Peyer's patch (tissue), 4 donors: Measurements from ENCODE around the gene CRCP.
"Not testable (repeated sequence)": the region's sequence is repeated elsewhere in the genome, so short reads cannot be mapped to it uniquely, and the experiment has no call there.

ENCODE experiments used
- POLR2A ChIP-seq, 2 donors: fragments of 450-650 bp; IDR thresholded peaks; one replicate each; pipeline ENCODE4 v1.5.1; 2017; ENCODE audit warnings: antibody characterized with exemption in 2 of 2, mild to moderate bottlenecking in 2 of 2, moderate library complexity in 2 of 2
- TF ChIP-seq, protein P1 (sequence below), 6 experiments: fragments of 450-650 bp in 4 of 6; fragments of 200-600 bp in 2 of 6; sonication (generic) in 1 of 6; IDR thresholded peaks; one replicate each; pipeline ENCODE4 v1.5.1; 2017 to 2019; ENCODE audit warnings: antibody characterized with exemption in 6 of 6, mild to moderate bottlenecking in 3 of 6, moderate library complexity in 1 of 6

DNA sequence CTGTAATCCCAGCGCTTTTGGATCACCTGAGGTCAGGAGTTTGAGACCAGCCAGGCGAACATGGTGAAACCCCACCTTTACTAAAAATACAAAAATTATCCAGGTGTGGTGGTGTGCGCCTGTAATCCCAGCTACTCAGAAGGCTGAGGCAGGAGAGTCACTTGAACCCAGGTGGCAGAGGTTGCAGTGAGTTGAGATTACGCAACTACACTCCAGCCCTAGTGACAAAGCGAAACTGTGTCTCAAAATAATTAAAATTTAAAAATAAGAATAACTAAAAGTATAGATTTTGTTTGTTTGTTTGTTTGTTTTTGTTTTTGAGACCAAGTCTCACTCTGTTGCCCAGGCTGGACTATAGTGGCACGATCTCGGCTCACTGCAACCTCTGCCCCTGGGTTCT, 41.4 kb downstream of the CRCP start:
- TF ChIP-seq POLR2A (IDR thresholded peaks at IDR 0.05): not testable (repeated sequence)
- TF ChIP-seq, protein P1, sequence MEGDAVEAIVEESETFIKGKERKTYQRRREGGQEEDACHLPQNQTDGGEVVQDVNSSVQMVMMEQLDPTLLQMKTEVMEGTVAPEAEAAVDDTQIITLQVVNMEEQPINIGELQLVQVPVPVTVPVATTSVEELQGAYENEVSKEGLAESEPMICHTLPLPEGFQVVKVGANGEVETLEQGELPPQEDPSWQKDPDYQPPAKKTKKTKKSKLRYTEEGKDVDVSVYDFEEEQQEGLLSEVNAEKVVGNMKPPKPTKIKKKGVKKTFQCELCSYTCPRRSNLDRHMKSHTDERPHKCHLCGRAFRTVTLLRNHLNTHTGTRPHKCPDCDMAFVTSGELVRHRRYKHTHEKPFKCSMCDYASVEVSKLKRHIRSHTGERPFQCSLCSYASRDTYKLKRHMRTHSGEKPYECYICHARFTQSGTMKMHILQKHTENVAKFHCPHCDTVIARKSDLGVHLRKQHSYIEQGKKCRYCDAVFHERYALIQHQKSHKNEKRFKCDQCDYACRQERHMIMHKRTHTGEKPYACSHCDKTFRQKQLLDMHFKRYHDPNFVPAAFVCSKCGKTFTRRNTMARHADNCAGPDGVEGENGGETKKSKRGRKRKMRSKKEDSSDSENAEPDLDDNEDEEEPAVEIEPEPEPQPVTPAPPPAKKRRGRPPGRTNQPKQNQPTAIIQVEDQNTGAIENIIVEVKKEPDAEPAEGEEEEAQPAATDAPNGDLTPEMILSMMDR (IDR thresholded peaks at IDR 0.05): not testable (repeated sequence)
